Activated CD8-positive, alpha-beta memory T cell treated with anti-CD3 and anti-CD28 coated beads, Interleukin-2, amount 50 U/mL, for 1 hour (primary cell): ENCODE measurements around the gene PAM.
"Not testable (repeated sequence)": the region's sequence is repeated elsewhere in the genome, so short reads cannot be mapped to it uniquely, and the experiment has no call there.

ENCODE experiments used
- DNase-seq: peaks from one replicate; pipeline ENCODE4 v3.0.0-alpha.2; 2020; ENCODE audit errors: extremely low read depth

Gene PAM

GRCh38 chr5:103057208-103058130 is 302.4 kb downstream of the PAM start:
- no peak for DNase-seq

GRCh38 chr5:103059525-103059924 is 304.4 kb downstream of the PAM start:
- DNase-seq: no peak

- DNase-seq: no peak
These were observed 305.4 kb downstream of the PAM start for GRCh38 chr5:103060424-103060954.

- DNase-seq: no peak
These were observed 311.2 kb downstream of the PAM start for GRCh38 chr5:103066326-103066725.

GRCh38 chr5:103073500-103073899 is 318.4 kb downstream of the PAM start:
- not testable (repeated sequence) for DNase-seq

GRCh38 chr5:103075442-103075841 is 320.3 kb downstream of the PAM start:
- DNase-seq: no peak
